Ovary (tissue), 3 donors: ENCODE results near the gene KDM2A.

Experiments
- CTCF ChIP-seq, 3 donors: fragments of 450-650 bp in 2 of 3; fragments of 200-600 bp in 1 of 3; IDR thresholded peaks; one replicate each; pipeline versions ENCODE4 v1.5.1 to v1.8.0; 2016 to 2022; ENCODE audit warnings: antibody characterized with exemption in 3 of 3, mild to moderate bottlenecking in 1 of 3
- EP300 ChIP-seq: sonication (generic); formaldehyde crosslinking; IDR thresholded peaks from one replicate; pipeline ENCODE4 v1.6.1; 2017; ENCODE audit warnings: antibody characterized with exemption
- POLR2A ChIP-seq: fragments of 450-650 bp; IDR thresholded peaks from one replicate; pipeline ENCODE4 v1.6.1; 2017; ENCODE audit warnings: antibody characterized with exemption, mild to moderate bottlenecking, moderate library complexity
- donor health status: DM: no; HTN: no; CAD: no.

DNA sequence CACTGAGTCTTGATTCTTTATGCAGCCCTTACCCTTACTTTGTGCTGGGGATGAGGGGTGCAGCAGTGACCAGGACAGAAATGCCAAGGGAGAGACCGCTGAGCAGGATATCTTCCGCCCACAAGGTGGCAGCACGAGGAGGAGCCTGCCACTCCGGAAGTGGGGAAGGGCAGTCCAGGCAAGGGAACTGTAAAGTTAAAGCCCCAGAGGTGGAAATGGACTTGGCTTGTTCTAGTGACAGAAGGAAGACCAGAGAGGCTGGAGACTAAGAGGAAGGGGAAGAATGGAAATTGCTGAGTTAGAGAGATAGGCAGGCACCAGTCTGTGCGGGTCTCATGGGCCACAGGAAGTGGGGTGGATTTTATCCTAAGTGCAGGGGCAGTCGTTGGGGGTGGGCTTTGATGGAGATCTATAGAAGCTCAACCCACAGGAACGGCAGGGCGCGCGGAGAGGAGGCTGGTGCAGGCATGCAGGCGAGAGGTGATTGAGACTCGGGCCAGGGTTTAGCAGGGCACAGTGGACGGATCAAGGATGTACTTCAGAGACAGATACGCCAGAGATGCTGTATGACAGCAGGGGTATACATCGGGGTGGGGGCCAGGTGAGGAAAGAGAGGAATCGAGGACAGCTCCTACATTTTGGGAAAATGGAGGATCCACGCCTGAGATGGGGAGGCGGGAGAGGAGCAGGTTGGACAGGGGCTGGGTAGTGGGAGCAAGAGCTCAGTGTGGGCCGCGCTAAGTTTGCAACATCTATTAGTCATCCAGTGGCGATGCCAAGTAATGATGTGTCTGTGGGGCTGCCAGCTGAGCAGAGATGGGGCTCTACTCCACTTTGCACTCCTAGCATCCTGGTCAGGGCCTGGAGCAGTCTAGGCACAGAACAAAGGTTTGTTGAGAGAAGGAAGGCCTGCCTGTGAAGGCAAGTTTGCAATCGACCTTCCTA, 143.9 kb downstream of the KDM2A start:
- peak; percentile 70 to 80 (median 73) for TF ChIP-seq CTCF (IDR thresholded peaks at IDR 0.05)
- TF ChIP-seq POLR2A = no peak
- TF ChIP-seq EP300 = no peak
